HUES64 (cell line): Measurements from ENCODE around the gene RTEL1.
"Not testable (repeated sequence)": the region's sequence is repeated elsewhere in the genome, so short reads cannot be mapped to it uniquely, and the experiment has no call there.

Experiments used
- H3K27ac ChIP-seq: 2 replicates; pipeline ENCODE4 v1.7.0; 2013; ENCODE audit warnings: low read depth, low read length, inconsistent platforms
- H3K27me3 ChIP-seq: 2 replicates; pipeline ENCODE4 v1.6.1; 2013; ENCODE audit warnings: mild to moderate bottlenecking, low read length; ENCODE audit not compliant: insufficient read depth
- H3K36me3 ChIP-seq: 2 replicates; pipeline ENCODE4 v1.6.1; 2013; ENCODE audit warnings: mild to moderate bottlenecking, low read length; ENCODE audit not compliant: insufficient read depth
- H3K4me1 ChIP-seq: 2 replicates; pipeline ENCODE4 v1.6.1; 2013; ENCODE audit warnings: mild to moderate bottlenecking, low read length, moderate library complexity; ENCODE audit not compliant: insufficient read depth
- H3K4me3 ChIP-seq: 2 replicates; pipeline ENCODE4 v1.5.1; 2013; ENCODE audit warnings: mild to moderate bottlenecking, low read length, moderate library complexity
- H3K9ac ChIP-seq: 2 replicates; pipeline ENCODE4 v1.6.1; 2013; ENCODE audit warnings: mild to moderate bottlenecking, low read depth, low read length
- H3K9me3 ChIP-seq: 2 replicates; pipeline ENCODE4 v1.6.1; 2013; ENCODE audit warnings: low read depth, low read length; ENCODE audit not compliant: insufficient read depth
- WGBS: fragments of 150-250, 120-280 bp; methylation state at CpG from one replicate; pipeline ENCODE4 v1.1.7; 2013; ENCODE audit warnings: missing lambda C conversion rate; 5-methylcytosine and 5-hydroxymethylcytosine counted together

Gene RTEL1

DNA sequence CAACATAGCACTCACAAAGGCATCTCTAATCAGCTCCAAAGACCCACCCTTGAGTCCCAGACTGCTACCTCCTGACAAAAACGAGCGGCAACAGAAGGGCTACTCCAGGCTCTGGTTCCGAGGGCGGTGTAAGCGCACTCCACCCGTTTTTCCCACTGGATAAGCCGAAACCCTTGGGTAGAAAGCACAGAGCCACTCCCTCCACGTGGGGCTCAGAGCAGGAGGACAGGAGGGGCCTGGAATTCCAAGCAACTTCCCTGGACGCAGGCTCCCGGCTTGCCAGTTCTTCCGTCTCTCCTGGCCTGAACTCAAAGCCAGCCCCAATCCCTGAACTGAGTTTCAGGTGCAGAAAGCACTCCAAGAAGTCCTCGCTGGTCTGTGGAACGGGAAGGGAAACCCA is 38.6 kb upstream of the RTEL1 start:
- Histone ChIP-seq H3K4me3 (no peak overlapping the region), H3K4me1 (no peaks in the 10 kb centered on the region), H3K27ac (no peak overlapping the region), H3K36me3 (peaks cover 40% of the 10 kb centered on the region), H3K9ac (no peak overlapping the region), H3K9me3 (peaks cover 5% of the 10 kb centered on the region), H3K27me3 (no peaks in the 10 kb centered on the region)
- WGBS, result 92% methylated on average over 13 of the region's 13 CpGs

DNA sequence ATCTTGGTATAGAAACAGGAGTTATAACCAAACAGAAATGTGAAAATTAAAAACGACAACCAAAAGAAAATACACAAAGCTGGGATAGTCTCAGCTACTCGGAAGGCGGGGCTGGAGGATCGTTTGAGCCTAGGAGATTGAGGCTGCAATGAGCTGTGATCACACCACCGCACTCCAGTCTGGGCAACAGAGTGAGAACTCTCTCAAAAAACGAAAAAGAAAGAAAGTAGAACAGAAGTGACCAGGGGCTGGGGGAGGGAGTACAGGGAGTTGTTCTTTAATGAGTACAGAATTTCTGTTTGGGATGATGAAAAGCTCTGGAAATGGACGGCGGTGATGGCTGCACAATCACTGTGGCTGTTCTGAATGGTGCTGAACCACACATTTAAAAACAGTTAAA is 37.1 kb upstream of the RTEL1 start:
- Histone ChIP-seq H3K27me3 (no peaks in the 10 kb centered on the region), H3K36me3 (peaks cover 26% of the 10 kb centered on the region), H3K4me1 (no peaks in the 10 kb centered on the region), H3K4me3 (no peak overlapping the region), H3K27ac (no peak overlapping the region), H3K9ac (no peak overlapping the region), H3K9me3 (no peaks in the 10 kb centered on the region)
- 93% methylated on average over 8 of the region's 8 CpGs for WGBS

DNA sequence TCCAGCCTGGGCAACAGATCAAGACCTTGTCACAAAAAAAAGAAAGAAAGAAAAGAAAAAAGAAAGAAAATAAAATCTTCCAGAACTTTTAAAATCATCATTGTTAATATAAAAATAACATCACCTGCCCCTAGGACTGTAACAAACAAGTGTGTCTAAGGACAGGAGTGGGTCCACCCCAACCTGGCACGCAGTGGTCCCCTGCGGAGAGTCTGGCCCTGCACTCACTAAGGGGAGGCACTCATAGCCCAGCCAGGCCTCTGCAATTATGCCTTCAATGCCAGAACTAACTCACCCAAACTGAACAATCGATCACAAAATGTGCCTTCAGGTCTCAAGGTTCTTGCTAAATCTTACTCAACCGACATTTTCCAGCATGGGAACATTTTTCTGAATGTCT is 36.0 kb upstream of the RTEL1 start:
- Histone ChIP-seq H3K9me3 (no peaks in the 10 kb centered on the region), H3K4me1 (no peaks in the 10 kb centered on the region), H3K9ac (no peak overlapping the region), H3K4me3 (no peak overlapping the region), H3K27me3 (no peaks in the 10 kb centered on the region), H3K36me3 (peaks cover 17% of the 10 kb centered on the region), H3K27ac (no peak overlapping the region)
- WGBS, result 92% methylated on average over 4 of the region's 4 CpGs

DNA sequence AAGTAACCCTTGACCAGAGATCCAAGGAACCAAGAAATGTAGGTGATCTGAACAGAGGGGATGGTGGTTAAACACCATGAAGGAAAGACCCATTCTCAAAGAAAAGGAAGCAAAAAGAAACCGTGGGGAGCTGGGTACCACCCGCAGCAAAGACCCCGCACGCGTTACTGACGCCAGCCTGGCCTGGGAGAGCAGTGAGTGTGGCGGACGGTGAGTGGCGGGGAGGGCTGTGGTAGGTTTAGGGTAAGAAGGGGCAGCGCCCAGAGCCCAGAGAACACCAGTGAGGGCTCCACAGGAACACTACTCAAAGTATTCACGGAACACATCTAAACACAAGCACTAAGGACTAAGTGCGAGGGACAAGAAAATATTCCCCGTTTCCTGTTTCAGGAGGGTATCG is 35.4 kb upstream of the RTEL1 start:
- Histone ChIP-seq H3K27ac (no peak overlapping the region), H3K36me3 (peaks cover 11% of the 10 kb centered on the region), H3K27me3 (no peaks in the 10 kb centered on the region), H3K4me1 (no peaks in the 10 kb centered on the region), H3K9ac (no peak overlapping the region), H3K4me3 (no peak overlapping the region), H3K9me3 (no peaks in the 10 kb centered on the region)
- WGBS, result 95% methylated on average over 13 of the region's 14 CpGs

DNA sequence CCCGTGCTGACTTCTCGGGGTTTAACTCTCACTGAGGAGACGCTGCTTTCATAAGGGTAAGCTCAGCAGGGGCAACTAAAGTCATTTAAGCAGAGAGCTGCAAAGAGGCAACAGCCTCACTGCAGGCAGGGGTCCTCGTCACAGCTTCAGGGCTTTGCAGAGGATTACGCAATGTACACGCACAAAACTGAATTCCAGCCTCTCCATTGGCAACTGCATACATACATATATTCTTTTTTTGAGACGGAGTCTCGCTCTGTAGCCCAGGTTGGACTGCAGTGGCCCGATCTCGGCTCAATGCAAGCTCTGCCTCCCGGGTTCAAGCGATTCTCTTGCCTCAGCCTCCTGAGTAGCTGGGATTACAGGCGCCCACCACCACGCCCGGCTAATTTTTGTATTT is 33.6 kb upstream of the RTEL1 start:
- Histone ChIP-seq H3K36me3 (no peaks in the 10 kb centered on the region), H3K27me3 (no peaks in the 10 kb centered on the region)

DNA sequence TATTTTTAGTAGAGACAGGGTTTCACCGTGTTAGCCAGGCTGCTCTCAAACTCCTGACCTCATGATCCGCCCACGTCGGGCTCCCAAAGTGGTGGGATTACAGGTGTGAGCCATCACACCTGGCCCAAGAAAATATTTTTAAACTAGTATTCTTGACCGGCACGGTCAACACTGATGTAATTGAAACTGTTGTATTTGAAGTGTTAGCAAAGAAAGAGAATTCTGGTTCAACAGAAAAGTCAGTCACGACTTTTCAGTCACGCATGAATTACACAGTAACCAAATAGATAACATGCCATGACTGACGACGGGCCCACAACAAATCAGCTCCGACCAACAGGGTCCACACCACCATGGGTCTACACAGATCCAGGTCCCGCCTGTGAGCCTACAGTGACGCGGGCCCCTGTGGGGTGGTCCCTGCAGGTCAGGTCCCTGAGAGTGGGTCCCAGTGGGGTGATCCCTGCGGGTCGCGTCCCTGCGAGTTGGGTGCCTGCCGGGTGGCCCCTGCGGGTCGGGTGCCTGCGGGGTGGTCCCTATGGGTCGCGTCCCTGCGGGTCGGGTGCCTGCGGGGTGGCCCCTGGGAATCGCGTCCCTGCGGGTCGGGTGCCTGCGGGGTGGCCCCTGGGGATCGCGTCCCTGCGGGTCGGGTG is 32.2 kb upstream of the RTEL1 start:
- Histone ChIP-seq H3K27ac (peak overlapping the region; percentile 91), H3K36me3 (no peaks in the 10 kb centered on the region), H3K27me3 (no peaks in the 10 kb centered on the region), H3K4me1 (no peaks in the 10 kb centered on the region), H3K9ac (peak overlapping the region; percentile 94), H3K4me3 (peak overlapping the region; percentile 80), H3K9me3 (no peaks in the 10 kb centered on the region)
- WGBS, result 25% methylated on average over 36 of the region's 36 CpGs

More for the DNA sequence above, 33.6 kb upstream of the RTEL1 start:
- Histone ChIP-seq H3K9ac (no peak overlapping the region), H3K27ac (no peak overlapping the region), H3K4me3 (no peak overlapping the region), H3K4me1 (no peaks in the 10 kb centered on the region), H3K9me3 (no peaks in the 10 kb centered on the region)
- WGBS, result 89% methylated on average over 15 of the region's 15 CpGs

DNA sequence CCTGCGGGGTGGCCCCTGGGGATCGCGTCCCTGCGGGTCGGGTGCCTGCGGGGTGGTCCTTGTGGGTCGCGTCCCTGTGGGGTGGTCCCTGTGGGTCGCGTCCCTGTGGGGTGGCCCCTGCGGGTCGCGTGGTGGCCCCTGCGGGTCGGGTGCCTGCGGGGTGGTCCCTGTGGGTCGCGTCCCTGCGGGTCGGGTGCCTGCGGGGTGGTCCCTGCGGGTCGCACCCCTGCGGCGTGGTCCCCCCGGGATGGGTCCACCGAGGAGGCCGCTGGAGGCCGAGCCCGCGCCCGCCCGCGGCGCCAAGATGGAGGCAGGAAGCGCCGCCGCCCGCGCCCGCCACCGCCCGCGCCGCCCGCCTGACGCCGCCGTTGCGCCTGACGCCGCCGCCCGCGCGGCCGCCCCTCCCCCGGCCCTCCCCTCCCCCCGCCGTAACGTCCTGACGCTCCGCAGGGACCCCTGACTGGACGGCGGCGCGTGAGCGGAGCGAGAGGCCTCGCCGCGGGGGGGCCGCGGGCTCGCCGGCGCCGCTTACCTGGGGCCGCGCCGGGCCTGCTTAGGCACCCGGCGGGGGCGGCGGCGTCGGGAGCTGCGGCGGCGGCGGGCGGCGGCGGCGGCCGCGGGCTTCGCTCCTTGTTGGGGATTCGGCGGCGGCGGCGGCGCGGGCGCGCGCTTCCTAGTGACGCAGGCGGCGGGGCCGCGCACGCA is 31.5 kb upstream of the RTEL1 start, which contains the start of gene GMEB2:
TSS of gene GMEB2 (minus strand) at position 678 of the 705 bp plus-strand sequence. CDS start 7,704 bp downstream, outside the sequence.
- H3K27ac ChIP-seq, result peak within 1 kb of the TSS; percentile 91
- no peaks in the 10 kb centered on the region for H3K36me3 ChIP-seq
- no peaks in the 10 kb centered on the region for H3K9me3 ChIP-seq
- H3K4me1 ChIP-seq, result no peaks in the 10 kb centered on the region
- H3K27me3 ChIP-seq, result no peaks in the 10 kb centered on the region
- H3K9ac ChIP-seq, result peak within 1 kb of the TSS; percentile 94
- under 1% methylated on average over 113 of the region's 114 CpGs for WGBS
- H3K4me3 ChIP-seq, result peak within 1 kb of the TSS; percentile 91

DNA sequence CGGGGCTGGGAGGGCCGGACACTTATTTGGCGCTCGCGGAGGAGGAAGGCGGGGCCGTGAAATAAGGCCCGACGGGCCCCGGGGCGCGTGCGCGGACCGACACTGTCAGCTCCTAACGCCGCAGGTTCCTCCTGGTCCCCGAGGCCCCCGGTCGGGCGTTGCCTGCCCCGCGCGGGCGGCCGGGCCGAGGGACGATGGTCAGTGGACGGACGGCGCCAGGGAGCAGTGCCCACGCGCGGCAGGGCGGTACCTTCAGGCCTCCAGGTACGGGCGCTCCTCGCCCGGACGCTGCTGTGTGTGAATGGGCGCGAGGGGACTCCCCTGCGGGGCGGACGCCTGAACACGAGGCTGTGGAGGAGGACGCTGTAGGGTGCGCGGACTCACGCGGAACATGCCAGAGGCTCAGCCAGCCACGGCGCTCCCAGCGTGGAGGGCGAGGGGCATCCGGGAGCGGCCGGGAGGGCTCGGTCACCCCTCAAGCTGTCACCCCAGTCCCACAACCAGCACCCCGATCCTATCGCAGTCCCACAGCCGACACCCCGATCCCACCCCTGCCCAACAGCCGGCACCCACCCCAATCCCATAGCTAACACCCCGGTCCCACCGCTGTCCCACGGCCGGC is 30.9 kb upstream of the RTEL1 start:
- Histone ChIP-seq H3K36me3 (no peaks in the 10 kb centered on the region), H3K9me3 (no peaks in the 10 kb centered on the region), H3K27ac (peak overlapping the region; percentile 53; the same call in 1 of the 2 replicates), H3K9ac (peak overlapping the region; percentile 85), H3K4me3 (peak overlapping the region; percentile 91), H3K27me3 (no peaks in the 10 kb centered on the region), H3K4me1 (no peaks in the 10 kb centered on the region)
- WGBS, result 4% methylated on average over 68 of the region's 68 CpGs

DNA sequence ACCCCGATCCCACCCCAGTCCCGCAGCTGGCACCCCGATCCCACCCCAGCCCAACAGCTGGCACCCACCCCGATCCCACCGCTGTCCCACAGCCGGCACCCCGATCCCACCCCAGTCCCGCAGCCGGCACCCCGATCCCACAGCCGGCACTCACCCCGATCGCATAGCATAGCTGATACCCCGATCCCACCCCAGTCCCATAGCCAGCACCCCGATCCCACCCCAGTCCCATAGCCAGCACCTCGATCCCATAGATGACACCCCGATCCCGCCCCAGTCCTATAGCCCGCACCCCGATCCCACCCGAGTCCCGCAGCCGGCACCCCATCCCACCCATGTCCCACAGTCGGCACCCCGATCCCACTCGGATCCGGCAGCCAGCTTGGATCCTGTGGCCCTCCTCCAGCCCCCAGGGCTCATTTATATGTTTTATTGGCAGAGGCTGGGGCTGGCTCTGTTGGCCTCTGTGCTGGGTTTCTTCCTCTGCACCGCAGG is 30.3 kb upstream of the RTEL1 start:
- Histone ChIP-seq H3K36me3 (no peaks in the 10 kb centered on the region), H3K27me3 (no peaks in the 10 kb centered on the region), H3K9me3 (no peaks in the 10 kb centered on the region), H3K9ac (no peak overlapping the region), H3K4me3 (peak overlapping the region; percentile 91), H3K27ac (no peak overlapping the region), H3K4me1 (no peaks in the 10 kb centered on the region)
- 72% methylated on average over 28 of the region's 28 CpGs for WGBS

DNA sequence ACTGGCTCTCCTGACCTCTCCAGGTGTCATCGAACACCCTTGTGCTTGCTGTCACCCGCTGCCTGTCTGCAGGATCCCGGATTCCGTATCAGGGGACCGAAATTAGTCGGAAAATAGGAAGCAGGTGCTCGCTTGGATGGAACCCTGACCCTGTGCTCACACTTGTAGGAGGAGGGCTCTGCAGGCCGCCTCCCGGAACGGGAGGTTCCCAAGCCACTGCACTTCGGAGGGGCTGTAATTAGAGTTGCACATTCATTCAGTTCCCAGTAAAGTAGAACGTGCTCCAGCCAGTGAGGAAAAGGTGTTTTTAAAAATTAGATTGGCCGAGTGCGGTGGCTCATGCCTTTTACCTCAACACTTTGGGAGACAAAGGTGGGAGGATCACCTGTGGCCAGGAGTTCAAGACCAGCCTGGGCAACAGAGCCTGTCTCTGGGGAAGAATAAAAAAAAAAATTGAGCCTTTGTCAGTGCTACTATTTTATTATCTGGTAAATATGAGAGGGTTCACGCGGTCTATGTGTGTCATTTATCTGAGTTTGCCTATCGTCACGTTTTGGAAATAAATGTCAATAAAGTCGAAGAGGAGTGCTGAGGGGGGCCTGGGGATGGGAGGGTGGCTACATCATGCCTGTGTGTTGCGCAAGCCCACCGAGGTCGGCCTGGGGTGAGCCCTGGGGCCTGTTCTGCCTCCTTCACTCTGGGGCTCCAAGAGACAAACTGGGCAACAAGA is 29.7 kb upstream of the RTEL1 start:
- Histone ChIP-seq H3K9ac (no peak overlapping the region), H3K4me3 (peak overlapping the region; percentile 91), H3K4me1 (no peaks in the 10 kb centered on the region), H3K9me3 (no peaks in the 10 kb centered on the region), H3K27me3 (no peaks in the 10 kb centered on the region), H3K27ac (no peak overlapping the region), H3K36me3 (no peaks in the 10 kb centered on the region)
- 82% methylated on average over 22 of the region's 22 CpGs for WGBS

DNA sequence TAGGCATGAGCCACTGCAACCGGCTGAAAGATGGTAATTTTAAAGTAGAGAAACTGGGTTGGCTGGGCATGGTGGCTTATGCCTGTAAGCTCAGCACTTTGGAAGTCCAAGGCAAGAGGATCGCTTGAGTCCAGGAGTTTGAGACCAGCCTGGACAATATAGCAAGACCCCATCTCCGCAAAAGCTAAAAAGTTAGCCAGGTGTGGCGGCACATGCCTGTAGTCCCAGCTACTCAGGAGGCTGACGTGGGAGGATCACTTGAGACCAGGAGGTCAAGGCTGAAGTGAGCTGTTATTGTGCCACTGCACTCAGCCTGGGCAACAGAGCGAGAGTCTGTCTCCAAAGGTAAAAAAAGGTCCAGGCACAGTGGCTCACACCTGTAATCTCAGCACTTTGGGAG is 27.2 kb upstream of the RTEL1 start:
- H3K27me3 ChIP-seq, H3K4me1 ChIP-seq, H3K36me3 ChIP-seq, H3K9me3 ChIP-seq, H3K27ac ChIP-seq, H3K4me3 ChIP-seq, H3K9ac ChIP-seq: not testable (repeated sequence)
- WGBS, result 93% methylated on average over 6 of the region's 6 CpGs
